ENCODE results near the gene ACTL6A.
A peak's percentile ranks its signal among the peaks of the same experiment; 100 is the strongest.

Gene ACTL6A

DNA sequence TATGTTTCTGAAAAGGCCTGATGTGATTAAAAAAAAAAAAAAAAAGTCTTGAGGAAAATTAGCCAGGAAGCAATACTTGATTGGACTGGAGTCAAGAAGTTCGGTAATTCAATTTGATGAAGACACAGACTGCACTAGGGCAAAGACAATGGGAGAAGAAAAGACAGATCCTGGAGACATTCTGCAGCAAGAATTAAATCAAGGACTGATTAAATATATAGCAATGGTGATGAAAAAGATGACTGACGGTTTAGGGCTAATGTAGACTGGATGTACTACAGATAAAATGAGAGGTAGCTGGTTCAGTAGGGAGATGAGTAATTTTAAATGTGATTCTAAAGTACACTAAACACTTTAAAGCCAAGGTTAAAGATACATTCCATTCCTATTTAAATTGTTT lies 27.9 kb downstream of the ACTL6A start:
- DNase-seq (ENCODE audit: low read depth): no peak

- DNase-seq (ENCODE audit: low read depth): no peak
Measured at GRCh38 chr3:179591313-179591712, 28.6 kb downstream of the ACTL6A start.

- no peak for DNase-seq (ENCODE audit: low read depth)
Measured at GRCh38 chr3:179599531-179599930, 36.8 kb downstream of the ACTL6A start.

DNA sequence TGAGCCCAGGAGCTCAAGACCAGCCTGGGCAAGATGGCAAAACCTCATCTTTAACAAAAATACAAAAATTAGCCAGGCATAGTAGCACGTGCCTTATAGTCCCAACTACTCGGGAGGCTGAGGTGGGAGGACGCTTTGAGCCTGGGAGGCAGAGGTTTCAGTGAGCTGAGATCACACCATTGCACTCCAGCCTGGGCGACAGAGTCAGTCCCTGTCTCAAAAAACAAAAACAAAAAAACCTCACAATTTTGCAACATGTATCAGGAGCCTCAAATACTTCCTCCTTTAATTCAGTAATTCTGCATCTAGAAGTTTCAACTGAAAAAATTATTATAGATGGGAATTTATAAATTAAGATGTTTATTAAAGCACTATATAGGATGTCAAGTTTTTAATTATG lies 40.6 kb downstream of the ACTL6A start:
- DNase-seq (ENCODE audit: low read depth): no peak

GRCh38 chr3:179603831-179604230 lies 41.1 kb downstream of the ACTL6A start:
- no peak for DNase-seq (ENCODE audit: low read depth)

- peak; percentile 77 for DNase-seq (ENCODE audit: low read depth)
Measured at GRCh38 chr3:179604321-179605078, 41.8 kb downstream of the ACTL6A start, which contains the start of the genes MRPL47 and NDUFB5. Gene MRPL47 (minus strand): TSS chr3:179604638. CDS start chr3:179604624, 14 bp downstream. Gene NDUFB5 (plus strand): TSS chr3:179604794. CDS start chr3:179604816, 22 bp downstream.

DNA sequence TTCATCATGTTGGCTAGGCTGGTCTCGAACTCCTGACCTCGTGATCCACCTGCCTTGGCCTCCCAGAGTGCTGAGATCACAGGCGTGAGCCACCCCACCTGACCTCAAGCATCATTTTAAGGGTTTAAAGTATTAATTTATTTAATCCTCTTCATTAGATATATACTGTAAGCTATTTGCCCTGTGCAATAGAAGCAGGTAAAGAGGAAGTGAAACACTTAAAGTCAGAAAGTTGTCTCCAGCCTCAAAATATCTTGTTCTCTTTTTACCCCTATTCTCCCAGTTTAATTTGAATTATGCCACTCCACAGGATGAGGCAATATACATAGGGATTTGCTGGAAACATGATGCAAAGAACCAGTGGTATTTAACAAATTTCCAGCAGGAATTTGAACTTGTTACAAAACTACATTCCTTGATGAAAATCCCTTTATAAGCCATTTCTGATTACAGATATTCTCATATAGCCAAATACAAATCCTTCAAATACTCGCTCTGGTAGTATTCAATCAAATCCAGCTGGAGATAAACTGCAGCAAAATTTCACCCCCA lies 43.9 kb downstream of the ACTL6A start:
- no peak for DNase-seq (ENCODE audit: low read depth)

DNA sequence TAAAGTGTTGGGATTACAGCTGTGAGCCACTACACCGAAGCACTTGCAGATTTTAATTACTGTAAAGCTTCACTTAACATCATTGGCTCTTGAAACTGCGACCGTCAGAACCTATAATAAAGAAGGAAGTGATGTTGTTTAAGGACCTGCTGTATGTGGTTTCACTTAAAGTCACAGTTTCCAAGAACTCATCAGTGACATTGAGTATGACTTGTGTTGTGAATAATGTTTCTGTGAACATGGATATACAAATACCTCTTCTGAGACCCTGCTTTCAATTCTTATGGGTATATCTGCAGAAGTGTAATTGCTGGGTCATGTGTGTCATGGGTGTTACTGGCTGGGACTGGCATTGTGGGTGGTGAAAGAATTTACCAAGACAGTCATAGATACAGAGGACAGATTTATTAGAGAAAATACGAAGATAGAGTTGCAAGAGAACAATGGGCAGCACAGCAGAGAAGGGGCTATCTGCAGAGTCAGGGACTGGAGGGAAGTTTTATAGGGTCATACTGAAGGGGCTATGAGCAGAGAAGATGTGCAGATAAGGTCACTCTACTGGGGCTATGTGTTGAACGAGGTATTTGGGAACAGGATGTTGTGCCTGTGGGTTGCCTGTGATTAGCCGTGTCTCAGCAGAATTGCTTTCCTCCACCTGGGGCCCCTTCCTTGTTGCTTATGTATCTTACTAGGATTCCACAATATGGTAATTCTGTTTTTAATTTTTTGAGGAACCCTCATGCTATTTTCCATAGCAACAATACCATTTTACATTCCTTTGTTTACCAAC lies 46.4 kb downstream of the ACTL6A start:
- no peak for DNase-seq (ENCODE audit: low read depth)

- no peak for DNase-seq (ENCODE audit: low read depth)
Measured at GRCh38 chr3:179610066-179610465, 47.3 kb downstream of the ACTL6A start.

DNA sequence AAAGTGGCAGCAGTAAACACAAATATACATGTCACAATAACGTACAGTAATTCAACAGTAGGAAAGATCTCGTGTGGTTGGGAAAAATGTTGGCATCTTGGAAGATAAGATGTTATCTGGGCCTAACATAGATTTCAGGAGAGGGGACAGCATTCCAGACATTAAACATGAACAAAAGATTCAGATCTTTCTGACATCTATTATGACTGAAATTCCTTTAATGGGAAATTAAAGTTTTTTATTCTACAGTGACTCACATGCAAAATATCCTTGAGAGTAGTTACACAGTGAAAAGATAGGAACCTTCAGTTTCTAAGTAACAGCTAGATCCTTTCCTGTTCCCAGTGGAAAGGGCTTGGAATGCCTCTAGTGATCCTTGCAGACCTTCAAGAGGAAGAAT lies 51.1 kb downstream of the ACTL6A start:
- DNase-seq (ENCODE audit: low read depth): no peak

- DNase-seq (ENCODE audit: low read depth): no peak
Measured at GRCh38 chr3:179615458-179616173, 52.9 kb downstream of the ACTL6A start.

DNA sequence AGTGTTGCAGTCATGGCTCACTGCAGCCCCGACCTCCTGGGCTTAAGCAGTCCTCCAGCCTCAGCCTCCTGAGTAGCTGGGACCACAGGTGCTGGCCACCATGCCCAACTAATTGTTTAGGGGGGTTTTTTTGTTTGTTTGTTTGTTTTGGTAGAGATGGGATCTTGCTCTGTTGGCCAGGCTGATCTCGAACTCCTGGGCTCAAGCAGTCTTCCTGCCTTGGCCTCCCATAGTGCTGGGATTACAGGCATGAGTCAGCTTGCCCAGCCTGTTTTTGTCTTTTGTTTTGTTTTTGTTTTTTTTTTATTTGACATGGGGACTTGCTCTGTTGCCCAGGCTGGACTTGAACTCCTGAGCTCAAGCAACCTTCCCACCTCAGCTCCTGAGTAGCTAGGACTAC lies 59.3 kb downstream of the ACTL6A start:
- no peak for DNase-seq (ENCODE audit: low read depth)

DNA sequence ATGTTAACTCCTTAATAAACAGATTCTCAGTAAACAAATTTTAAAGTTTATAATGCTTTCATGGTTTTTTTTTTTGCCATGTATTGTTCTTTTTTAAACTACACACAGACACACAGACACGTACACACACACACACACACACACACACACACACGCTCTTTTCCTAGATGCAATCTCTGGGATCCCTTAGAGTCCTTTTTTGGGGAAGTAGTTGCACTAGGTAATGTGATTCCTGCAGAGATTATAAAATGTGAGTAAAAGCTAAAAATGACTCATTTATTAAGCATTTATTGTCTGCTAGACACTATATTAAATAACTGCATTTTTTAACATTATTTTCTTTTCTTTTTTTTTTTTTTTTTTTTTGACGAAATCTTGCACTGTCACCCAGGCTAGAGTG lies 61.7 kb downstream of the ACTL6A start:
- no peak for DNase-seq (ENCODE audit: low read depth)

DNA sequence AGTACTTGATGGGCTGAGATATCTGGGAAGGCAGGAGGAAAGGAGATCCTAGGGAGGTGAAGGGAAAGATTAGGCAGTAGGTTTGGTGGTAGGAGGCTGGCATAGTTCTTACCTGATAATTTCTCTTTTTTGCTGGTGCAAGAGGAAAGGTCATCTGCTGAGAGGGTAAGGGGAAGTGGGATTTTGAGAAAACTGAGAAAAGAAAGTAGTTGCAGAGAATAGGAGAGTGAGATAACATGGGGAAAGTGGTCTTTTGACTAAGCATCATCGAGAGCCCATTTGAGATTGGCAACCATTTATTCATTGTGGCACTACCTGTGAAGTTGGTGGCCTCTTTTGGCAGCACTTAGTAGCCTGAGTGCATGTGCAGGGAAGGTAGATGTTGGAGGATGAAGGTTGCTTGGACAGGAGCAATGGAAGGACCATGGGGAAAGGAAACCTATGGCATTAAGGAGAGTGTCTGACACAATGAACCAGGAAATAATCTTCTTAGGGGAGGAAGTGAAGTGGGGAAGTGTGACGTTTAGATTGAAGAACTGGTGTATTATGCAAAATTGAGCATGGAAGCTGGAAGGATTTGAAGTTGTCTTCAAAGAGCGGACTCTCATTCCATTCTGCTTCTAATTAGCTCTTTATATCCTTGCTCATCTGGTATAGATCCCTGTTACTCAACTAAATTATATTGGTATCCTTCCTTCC lies 68.2 kb downstream of the ACTL6A start:
- DNase-seq (ENCODE audit: low read depth): no peak
